HFF-Myc (cell line): Measurements from ENCODE around the gene GADD45B.

Experiments used
- DNase-seq: peaks from one replicate; pipeline ENCODE4 v3.0.0-alpha.2; 2011; ENCODE audit warnings: low read depth; ENCODE audit errors: extremely low read depth
- H3K4me3 ChIP-seq: replicated peaks from 2 replicates; pipeline ENCODE4 v1.5.1; 2011; ENCODE audit warnings: low read depth, mild to moderate bottlenecking, control low read depth, low read length
- CTCF ChIP-seq: IDR thresholded peaks from 2 replicates; pipeline ENCODE4 v1.5.1; 2012; ENCODE audit warnings: mild to moderate bottlenecking, low read depth, low read length, control low read depth; ENCODE audit errors: missing control alignments

The GADD45B gene

GRCh38 chr19:2478756-2479555 lies 3.0 kb downstream of the GADD45B start:
- H3K4me3 ChIP-seq, result peak overlapping the region; percentile 95
- no peak for DNase-seq
- no peak for TF ChIP-seq CTCF

DNA sequence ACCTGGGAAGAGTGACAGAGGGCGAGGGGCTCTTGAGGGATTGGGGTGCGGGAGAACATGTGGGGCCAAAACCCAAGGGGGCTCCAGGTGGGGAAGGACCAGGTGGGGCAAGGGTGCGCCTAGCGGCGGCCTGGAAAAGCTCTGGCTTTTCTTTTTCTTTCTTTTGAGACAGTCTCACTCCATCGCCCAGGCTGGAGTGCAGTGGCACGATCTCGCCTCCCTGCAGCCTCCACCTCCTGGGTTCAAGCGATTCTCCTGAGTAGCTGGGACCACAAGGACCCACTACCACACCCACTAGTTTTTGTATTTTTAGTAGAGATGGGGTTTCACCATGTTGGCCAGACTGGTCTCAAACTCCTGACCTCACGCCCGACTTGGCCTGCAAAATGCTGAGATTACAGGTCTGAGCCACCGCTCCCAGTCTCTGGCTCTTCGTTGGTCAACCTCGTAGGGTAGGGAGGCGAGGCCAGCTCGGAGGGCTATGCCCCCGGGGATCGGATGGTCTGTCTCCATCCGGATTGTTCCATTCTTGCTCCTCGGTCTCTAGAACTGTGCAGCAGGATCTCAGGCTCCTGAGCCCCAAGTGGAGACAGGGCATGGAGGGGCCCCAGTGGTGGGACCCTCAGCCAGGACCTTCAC lies 3.7 kb downstream of the GADD45B start:
- DNase-seq, result no peak
- TF ChIP-seq CTCF, result no peak
- H3K4me3 ChIP-seq, result no peak overlapping the region

DNA sequence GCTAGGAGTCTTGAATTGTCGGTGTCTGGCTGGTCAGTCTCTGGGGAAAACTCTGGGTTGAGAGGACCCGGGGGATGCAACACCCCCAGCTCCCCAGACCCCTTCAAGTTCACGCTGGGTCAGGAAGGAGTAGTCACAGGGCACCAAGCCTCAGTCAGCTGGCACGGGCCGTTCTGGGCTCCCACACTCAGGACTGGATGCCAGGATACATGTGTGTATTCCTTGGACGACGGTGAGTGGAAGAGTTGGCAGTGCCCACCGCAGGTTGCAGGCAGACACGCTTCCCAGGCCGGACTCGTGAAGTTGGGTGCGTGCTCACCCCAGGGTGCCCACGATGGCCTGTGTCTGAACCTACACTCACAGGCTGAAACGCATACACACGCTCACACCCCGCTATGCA lies 5.5 kb downstream of the GADD45B start:
- DNase-seq, result no peak
- TF ChIP-seq CTCF, result no peak
- no peak overlapping the region for H3K4me3 ChIP-seq

DNA sequence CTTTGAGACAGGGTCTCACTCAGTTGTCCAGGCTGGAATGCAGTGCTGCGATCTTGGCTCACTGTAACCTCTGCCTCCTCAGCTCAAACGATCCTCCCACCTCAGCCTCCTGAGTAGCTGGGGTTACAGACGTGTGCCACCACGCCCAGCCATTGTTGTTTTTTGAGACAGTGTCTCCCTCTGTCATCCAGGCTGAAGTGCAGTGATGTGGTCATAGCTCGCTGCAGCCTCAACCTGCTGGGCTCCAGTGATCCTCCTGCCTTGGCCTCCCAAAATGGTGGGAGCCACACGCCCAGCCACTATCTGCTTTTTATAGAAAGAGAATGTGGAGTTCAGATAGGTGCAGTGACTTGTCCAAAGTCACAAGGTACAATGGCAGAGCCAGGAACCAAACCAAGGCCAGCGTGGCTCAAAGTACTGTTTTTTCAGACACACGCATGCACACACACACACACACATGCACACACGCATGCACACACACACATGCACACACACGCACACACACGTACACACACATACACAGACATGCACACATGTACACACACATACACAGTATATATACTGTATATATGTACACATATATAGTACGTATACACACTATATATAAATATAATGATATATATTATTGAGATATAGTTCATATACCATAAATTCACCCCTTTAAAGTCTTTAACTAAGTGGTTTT lies 6.6 kb downstream of the GADD45B start:
- H3K4me3 ChIP-seq, result no peak overlapping the region
- no peak for TF ChIP-seq CTCF
- no peak for DNase-seq

- DNase-seq, result no peak
- no peak for TF ChIP-seq CTCF
- no peak overlapping the region for H3K4me3 ChIP-seq
These were observed 7.2 kb downstream of the GADD45B start for GRCh38 chr19:2483084-2483483.

- H3K4me3 ChIP-seq, result no peak overlapping the region
- no peak for TF ChIP-seq CTCF
- no peak for DNase-seq
These were observed 7.7 kb downstream of the GADD45B start for GRCh38 chr19:2483484-2484151.
